AML-193 (cell line): ENCODE results near the gene JUNB.

Experiments used
- DNase-seq, 2 experiments: peaks; one replicate each; lab custom pipeline; 2025; lab: John Stamatoyannopoulos, UW

The JUNB gene

GRCh38 chr19:12842511-12842910 is 51.2 kb downstream of the JUNB start:
- no peak for DNase-seq
